ENCODE results near the gene ATP5F1D. TPM values are rescaled to one million over a fixed set of nuclear protein-coding genes. Genes with fewer than 3 reads are reported as not detected.

Gene ATP5F1D
- total RNA-seq, 1 donor from 2014 or later = 239 TPM

DNA sequence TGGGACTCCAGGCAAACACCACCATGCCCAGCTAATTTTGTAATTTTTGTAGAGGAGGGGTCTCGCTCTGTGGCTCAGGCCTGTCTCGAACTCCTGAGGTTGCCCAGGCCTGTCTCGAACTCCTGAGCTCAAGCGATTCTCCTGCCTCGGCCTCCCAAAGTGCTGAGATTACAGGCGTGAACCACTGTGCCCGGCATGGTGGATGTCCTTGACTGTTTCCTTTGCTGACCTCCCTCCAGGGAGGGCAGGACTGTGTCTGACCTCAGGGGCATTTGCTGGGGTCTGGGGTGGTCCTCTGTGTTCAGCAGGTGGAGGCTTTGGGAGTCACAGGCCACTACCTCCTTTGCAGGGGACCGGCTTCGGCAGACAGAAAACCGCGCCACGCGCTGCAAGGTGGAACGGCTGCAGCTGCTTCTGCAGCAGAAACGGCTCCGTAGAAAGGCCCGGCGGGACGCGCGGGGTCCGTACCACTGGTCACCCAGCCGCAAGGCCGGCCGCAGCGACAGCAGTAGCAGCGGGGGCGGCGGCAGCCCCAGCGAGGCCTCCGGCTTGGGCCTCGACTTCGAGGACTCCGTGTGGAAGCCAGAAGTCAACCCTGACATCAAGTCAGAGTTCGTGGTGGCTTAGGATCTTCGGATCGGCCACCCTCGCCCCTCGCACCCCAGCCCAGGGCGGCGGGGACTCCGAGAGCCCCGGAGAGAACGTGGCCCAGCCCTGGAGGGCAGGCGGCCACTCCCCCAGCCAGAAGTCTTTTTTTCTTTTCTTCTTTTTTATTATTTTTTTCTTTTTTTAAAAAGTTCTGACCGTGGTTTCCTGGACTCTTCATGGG lies 15.3 kb downstream of the ATP5F1D start:
- Mint-ChIP-seq H3K36me3 (ENCODE audit: low read depth) (peaks cover 34% of the 10 kb centered on the region), H3K9me3 (no peaks in the 10 kb centered on the region), H3K27me3 (ENCODE audit: insufficient read depth) (no peaks in the 10 kb centered on the region), H3K4me3 (peak overlapping the region; percentile 65), H3K27ac (peak overlapping the region; percentile 49), H3K4me1 (ENCODE audit: low read depth) (peaks cover 36% of the 10 kb centered on the region)
- intact Hi-C loops (cut with micrococcal nuclease) = no loop called here
- DNase-seq (ENCODE audit: low spot score) = no peak

DNA sequence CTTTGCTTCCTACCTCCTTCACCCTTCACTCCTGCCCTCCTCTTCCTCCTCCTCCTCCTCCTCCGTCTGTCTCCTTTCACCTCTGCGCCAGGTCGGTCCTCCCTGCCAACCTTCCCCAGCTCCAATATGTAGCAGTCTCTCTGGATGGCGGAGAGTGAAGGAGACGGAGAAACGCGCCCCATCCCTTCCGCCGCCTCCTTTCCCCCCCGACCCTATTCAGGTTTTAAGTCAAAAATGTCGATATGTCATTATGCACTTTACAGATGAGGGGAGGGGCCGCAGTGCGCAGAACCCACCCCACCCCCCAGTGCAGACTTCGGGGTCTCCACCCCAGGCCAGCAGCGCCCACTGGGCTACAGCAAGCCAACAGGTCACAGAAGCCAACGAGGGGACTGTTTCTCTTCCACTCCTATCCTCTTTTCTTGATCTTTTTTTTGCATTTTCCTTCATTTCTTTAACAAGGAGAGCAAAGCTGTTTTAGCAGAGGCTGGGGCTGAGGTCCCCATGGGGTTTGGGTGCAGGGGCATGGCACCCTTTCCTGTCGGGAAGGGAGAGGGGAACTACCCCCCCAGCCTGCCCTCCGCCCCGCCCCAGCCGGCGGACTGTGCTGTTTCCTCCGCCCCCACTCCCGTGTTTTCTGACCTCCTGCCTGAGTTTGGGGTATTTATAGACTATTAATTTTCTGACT lies 16.1 kb downstream of the ATP5F1D start:
- H3K4me1 Mint-ChIP-seq (ENCODE audit: low read depth) = peaks cover 39% of the 10 kb centered on the region

GRCh38 chr19:1258163-1258492 lies 16.6 kb downstream of the ATP5F1D start:
- Mint-ChIP-seq H3K4me3 (peak overlapping the region; percentile 65), H3K36me3 (ENCODE audit: low read depth) (peaks cover 30% of the 10 kb centered on the region), H3K9me3 (no peaks in the 10 kb centered on the region), H3K4me1 (ENCODE audit: low read depth) (peaks cover 42% of the 10 kb centered on the region), H3K27ac (peak overlapping the region; percentile 49), H3K27me3 (ENCODE audit: insufficient read depth) (no peaks in the 10 kb centered on the region)
- DNase-seq (ENCODE audit: low spot score) = no peak
- intact Hi-C loops (cut with micrococcal nuclease) = no loop called here

More for the DNA sequence above, 16.1 kb downstream of the ATP5F1D start:
- intact Hi-C loops (cut with micrococcal nuclease) = no loop called here
- Mint-ChIP-seq H3K27ac (peak overlapping the region; percentile 49), H3K9me3 (no peaks in the 10 kb centered on the region), H3K36me3 (ENCODE audit: low read depth) (peaks cover 29% of the 10 kb centered on the region), H3K27me3 (ENCODE audit: insufficient read depth) (no peaks in the 10 kb centered on the region), H3K4me3 (peak overlapping the region; percentile 65)
- no peak for DNase-seq (ENCODE audit: low spot score)

DNA sequence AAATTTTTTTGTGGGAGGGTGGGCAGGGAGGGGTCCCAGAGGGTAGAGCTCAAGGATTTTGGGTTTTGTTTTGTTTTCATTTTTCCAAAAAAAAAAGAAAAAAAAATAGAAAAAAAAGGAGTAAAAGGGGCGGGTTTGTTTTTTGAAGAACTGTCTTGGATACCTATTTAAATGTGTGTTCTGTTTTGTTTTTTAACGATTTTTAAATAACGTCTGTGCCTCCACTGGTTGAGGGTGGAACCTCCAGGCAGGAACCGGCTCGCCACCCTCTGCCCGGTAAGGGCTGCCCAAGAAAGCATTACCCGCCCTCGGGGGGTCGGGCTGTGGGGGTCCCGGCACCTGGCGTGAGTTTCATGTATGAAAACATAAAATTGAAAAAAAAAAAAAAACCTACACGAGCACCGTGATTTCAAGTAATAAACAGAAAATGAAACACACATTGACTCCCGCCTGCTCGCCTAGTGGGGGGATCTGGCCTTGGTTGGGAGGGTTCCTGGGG lies 17.2 kb downstream of the ATP5F1D start:
- Mint-ChIP-seq H3K9me3 (no peaks in the 10 kb centered on the region), H3K36me3 (ENCODE audit: low read depth) (peaks cover 28% of the 10 kb centered on the region), H3K27me3 (ENCODE audit: insufficient read depth) (no peaks in the 10 kb centered on the region), H3K27ac (peak overlapping the region; percentile 98), H3K4me1 (ENCODE audit: low read depth) (peaks cover 41% of the 10 kb centered on the region), H3K4me3 (peak overlapping the region; percentile 86)
- intact Hi-C loops (cut with micrococcal nuclease) = no loop called here
- DNase-seq (ENCODE audit: low spot score) = no peak

DNA sequence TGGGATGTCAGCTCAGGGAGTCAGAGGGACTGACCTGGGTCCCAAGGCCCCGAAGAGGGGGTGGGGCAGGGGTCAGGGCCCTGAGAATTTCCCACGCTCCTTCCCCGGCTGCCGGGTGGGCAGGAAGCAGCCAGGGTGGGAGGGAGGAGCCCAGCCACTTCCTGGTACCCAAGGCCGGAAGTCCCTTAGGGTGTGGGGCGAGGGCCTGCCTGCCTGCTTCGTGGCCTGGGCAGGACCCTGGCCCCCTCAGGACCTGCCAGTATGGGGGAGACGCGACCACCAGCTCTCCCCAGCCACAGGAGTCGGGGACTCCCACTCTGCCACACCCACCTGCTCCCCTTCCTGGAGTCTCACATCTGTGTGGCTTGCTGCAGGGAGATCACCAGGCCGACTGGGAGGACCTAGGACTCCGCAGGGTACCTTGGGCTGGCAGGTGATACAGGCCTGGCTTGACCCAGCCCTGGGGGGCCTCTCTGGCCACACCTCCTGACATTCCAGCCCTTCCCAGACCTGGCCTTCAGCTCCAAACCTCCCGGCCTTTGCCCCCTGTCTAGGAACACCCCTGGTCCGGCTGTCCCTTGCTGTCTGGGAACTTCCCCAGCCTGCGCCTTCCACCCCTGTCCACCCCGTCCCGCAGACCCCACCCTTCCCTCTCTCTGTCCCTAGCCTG lies 17.8 kb downstream of the ATP5F1D start:
- peak; percentile 75 for DNase-seq (ENCODE audit: low spot score)
- peak overlapping the region; percentile 98 for H3K27ac Mint-ChIP-seq
- peaks cover 41% of the 10 kb centered on the region for H3K4me1 Mint-ChIP-seq (ENCODE audit: low read depth)
- H3K36me3 Mint-ChIP-seq (ENCODE audit: low read depth) = peaks cover 28% of the 10 kb centered on the region
- no peaks in the 10 kb centered on the region for H3K9me3 Mint-ChIP-seq
- H3K27me3 Mint-ChIP-seq (ENCODE audit: insufficient read depth) = no peaks in the 10 kb centered on the region
- intact Hi-C loops (cut with micrococcal nuclease) = no loop called here
- H3K4me3 Mint-ChIP-seq = peak overlapping the region; percentile 86

GRCh38 chr19:1259876-1260748 lies 18.6 kb downstream of the ATP5F1D start:
- peaks cover 21% of the 10 kb centered on the region for H3K36me3 Mint-ChIP-seq (ENCODE audit: low read depth)
- no peaks in the 10 kb centered on the region for H3K27me3 Mint-ChIP-seq (ENCODE audit: insufficient read depth)
- no peak for DNase-seq (ENCODE audit: low spot score)
- peak overlapping the region; percentile 86 for H3K4me3 Mint-ChIP-seq
- H3K4me1 Mint-ChIP-seq (ENCODE audit: low read depth) = peaks cover 41% of the 10 kb centered on the region
- no peaks in the 10 kb centered on the region for H3K9me3 Mint-ChIP-seq
- peak overlapping the region; percentile 98 for H3K27ac Mint-ChIP-seq
- intact Hi-C loops (cut with micrococcal nuclease) = loop anchor here (1.0 kb wide), 1 partner anchor 11 kb away; no protein-coding TSS in a partner anchor

DNA sequence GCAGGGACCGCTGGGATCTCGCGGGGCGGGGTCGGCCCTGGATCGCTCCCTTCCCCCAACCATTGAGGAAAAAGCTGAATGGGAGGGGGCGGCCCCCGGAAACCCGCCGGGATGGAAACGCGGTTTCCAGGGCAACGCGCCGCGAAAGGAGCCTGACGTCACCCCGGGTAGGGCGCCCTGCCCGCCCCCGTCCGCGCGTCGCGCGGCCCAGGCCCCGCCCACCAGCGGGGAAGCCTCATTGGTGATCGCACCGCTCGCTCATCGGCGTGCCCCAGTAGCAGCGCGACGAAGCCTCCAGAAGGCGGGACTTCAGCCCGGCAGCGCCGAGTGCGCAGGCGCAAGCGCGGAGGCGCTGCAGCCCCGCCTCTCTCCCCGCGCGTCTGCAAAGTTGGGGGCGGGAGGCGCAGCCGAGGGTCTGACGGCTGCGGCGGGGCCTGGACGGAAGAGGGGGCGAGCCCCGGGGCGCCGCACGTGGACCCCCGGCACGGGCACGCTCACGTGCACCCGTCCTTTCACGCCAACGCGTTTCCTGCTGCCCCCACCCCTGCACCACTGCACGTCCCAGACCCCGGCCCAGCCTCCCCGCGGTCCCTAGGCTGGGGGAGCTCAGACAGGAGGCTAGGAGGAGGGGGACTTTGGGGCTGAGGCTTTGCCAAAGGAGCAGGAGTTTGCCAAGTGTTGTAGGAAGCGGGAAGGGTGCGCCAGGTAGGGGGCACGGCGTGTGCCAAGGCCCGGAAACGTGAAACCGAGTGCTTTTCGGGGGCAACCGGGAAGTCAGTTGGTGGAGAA lies 19.4 kb downstream of the ATP5F1D start:
- H3K36me3 Mint-ChIP-seq (ENCODE audit: low read depth) = peaks cover 21% of the 10 kb centered on the region
- H3K27ac Mint-ChIP-seq = peak overlapping the region; percentile 93
- H3K4me1 Mint-ChIP-seq (ENCODE audit: low read depth) = peaks cover 41% of the 10 kb centered on the region
- H3K27me3 Mint-ChIP-seq (ENCODE audit: insufficient read depth) = no peaks in the 10 kb centered on the region
- peak; percentile 98 for DNase-seq (ENCODE audit: low spot score)
- intact Hi-C loops (cut with micrococcal nuclease) = loop anchor here (1.0 kb wide), 2 partner anchors 8 to 12 kb away; partner anchors contain the start of gene CIRBP
- no peaks in the 10 kb centered on the region for H3K9me3 Mint-ChIP-seq
- peak overlapping the region; percentile 87 for H3K4me3 Mint-ChIP-seq

GRCh38 chr19:1261538-1261797 lies 19.9 kb downstream of the ATP5F1D start:
- intact Hi-C loops (cut with micrococcal nuclease) = loop anchor here (1.0 kb wide), 1 partner anchor 8 kb away; the partner anchor contains the start of gene CIRBP
- peaks cover 41% of the 10 kb centered on the region for H3K4me1 Mint-ChIP-seq (ENCODE audit: low read depth)
- no peak for DNase-seq (ENCODE audit: low spot score)

GRCh38 chr19:1261798-1262622 lies 20.5 kb downstream of the ATP5F1D start:
- Mint-ChIP-seq H3K27me3 (ENCODE audit: insufficient read depth) (no peaks in the 10 kb centered on the region), H3K36me3 (ENCODE audit: low read depth) (peaks cover 21% of the 10 kb centered on the region), H3K4me3 (peak overlapping the region; percentile 87), H3K4me1 (ENCODE audit: low read depth) (peaks cover 41% of the 10 kb centered on the region), H3K9me3 (no peaks in the 10 kb centered on the region), H3K27ac (peak overlapping the region; percentile 93)
- intact Hi-C loops (cut with micrococcal nuclease) = loop anchor here (1.0 kb wide), 1 partner anchor 7 kb away; the partner anchor contains the start of gene CIRBP
- no peak for DNase-seq (ENCODE audit: low spot score)

More at GRCh38 chr19:1261538-1261797, 19.9 kb downstream of the ATP5F1D start:
- Mint-ChIP-seq H3K36me3 (ENCODE audit: low read depth) (peaks cover 21% of the 10 kb centered on the region), H3K9me3 (no peaks in the 10 kb centered on the region), H3K27me3 (ENCODE audit: insufficient read depth) (no peaks in the 10 kb centered on the region), H3K27ac (peak overlapping the region; percentile 93), H3K4me3 (peak overlapping the region; percentile 87)

GRCh38 chr19:1262623-1263123 lies 21.1 kb downstream of the ATP5F1D start:
- intact Hi-C loops (cut with micrococcal nuclease) = no loop called here
- Mint-ChIP-seq H3K4me1 (ENCODE audit: low read depth) (peaks cover 42% of the 10 kb centered on the region), H3K27me3 (ENCODE audit: insufficient read depth) (no peaks in the 10 kb centered on the region), H3K4me3 (peak overlapping the region; percentile 53), H3K27ac (no peak overlapping the region), H3K36me3 (ENCODE audit: low read depth) (peaks cover 17% of the 10 kb centered on the region), H3K9me3 (no peaks in the 10 kb centered on the region)
- DNase-seq (ENCODE audit: low spot score) = no peak

- peaks cover 12% of the 10 kb centered on the region for H3K36me3 Mint-ChIP-seq (ENCODE audit: low read depth)
- DNase-seq (ENCODE audit: low spot score) = no peak
- H3K4me1 Mint-ChIP-seq (ENCODE audit: low read depth) = peaks cover 40% of the 10 kb centered on the region
- H3K9me3 Mint-ChIP-seq = no peaks in the 10 kb centered on the region
- peak overlapping the region; percentile 52 for H3K27ac Mint-ChIP-seq
- H3K27me3 Mint-ChIP-seq (ENCODE audit: insufficient read depth) = no peaks in the 10 kb centered on the region
- intact Hi-C loops (cut with micrococcal nuclease) = no loop called here
- peak overlapping the region; percentile 53 for H3K4me3 Mint-ChIP-seq
Observed at GRCh38 chr19:1263188-1263587, 21.6 kb downstream of the ATP5F1D start.
